ENCODE data around the gene DNAH5. TPM values are rescaled to one million over a fixed set of nuclear protein-coding genes. Genes with fewer than 3 reads are reported as not detected.

The DNAH5 gene
- polyA plus RNA-seq, 3 donors, result 0.06 to 0.85 (median 0.34) TPM

GRCh38 chr5:13673511-13673910 is 271.0 kb downstream of the DNAH5 start:
- WGBS, 3 donors, result 48 to 55% (median 53%) methylated on average over 3 of the region's 3 CpGs
- no peak overlapping the region for H3K27ac ChIP-seq (ENCODE audit: low read depth, low read length)

- 47 to 67% (median 49%) methylated on average over 3 of the region's 3 CpGs for WGBS, 3 donors
- no peak overlapping the region for H3K27ac ChIP-seq (ENCODE audit: low read depth, low read length)
Observed at GRCh38 chr5:13664377-13664776, 280.1 kb downstream of the DNAH5 start.

GRCh38 chr5:13662626-13663025 is 281.9 kb downstream of the DNAH5 start:
- no peak overlapping the region for H3K27ac ChIP-seq (ENCODE audit: low read depth, low read length)

- no peak overlapping the region for H3K27ac ChIP-seq (ENCODE audit: low read depth, low read length)
- 33 to 78% (median 75%) methylated on average over 1 of the region's 1 CpG for WGBS, 3 donors
Observed at GRCh38 chr5:13661272-13661671, 283.2 kb downstream of the DNAH5 start.

- no peak overlapping the region for H3K27ac ChIP-seq (ENCODE audit: low read depth, low read length)
- 44 to 47% (median 46%) methylated on average over 3 of the region's 3 CpGs for WGBS, 3 donors
Observed at GRCh38 chr5:13660072-13660471, 284.4 kb downstream of the DNAH5 start.

GRCh38 chr5:13659391-13659790 is 285.1 kb downstream of the DNAH5 start:
- H3K27ac ChIP-seq (ENCODE audit: low read depth, low read length), result no peak overlapping the region
- WGBS, 3 donors, result 65 to 73% (median 68%) methylated on average over 3 of the region's 3 CpGs

GRCh38 chr5:13658761-13659160 is 285.7 kb downstream of the DNAH5 start:
- 70 to 75% (median 70%) methylated on average over 4 of the region's 4 CpGs for WGBS, 3 donors

GRCh38 chr5:13658152-13658551 is 286.3 kb downstream of the DNAH5 start:
- no peak overlapping the region for H3K27ac ChIP-seq (ENCODE audit: low read depth, low read length)
- 76 to 94% (median 90%) methylated on average over 1 of the region's 1 CpG for WGBS, 3 donors

More at GRCh38 chr5:13658761-13659160, 285.7 kb downstream of the DNAH5 start:
- H3K27ac ChIP-seq (ENCODE audit: low read depth, low read length), result no peak overlapping the region

GRCh38 chr5:13653709-13654108 is 290.8 kb downstream of the DNAH5 start:
- WGBS, 3 donors, result 56 to 63% (median 57%) methylated on average over 2 of the region's 2 CpGs
- H3K27ac ChIP-seq (ENCODE audit: low read depth, low read length), result no peak overlapping the region

GRCh38 chr5:13649656-13650055 is 294.8 kb downstream of the DNAH5 start:
- no peak overlapping the region for H3K27ac ChIP-seq (ENCODE audit: low read depth, low read length)

- no peak overlapping the region for H3K27ac ChIP-seq (ENCODE audit: low read depth, low read length)
- WGBS, 3 donors, result 70 to 78% (median 74%) methylated on average over 3 of the region's 3 CpGs
Observed at GRCh38 chr5:13648822-13649221, 295.7 kb downstream of the DNAH5 start.

- WGBS, 3 donors, result 26 to 80% (median 73%) methylated on average over 1 of the region's 1 CpG
- H3K27ac ChIP-seq (ENCODE audit: low read depth, low read length), result no peak overlapping the region
Observed at GRCh38 chr5:13643734-13644133, 300.8 kb downstream of the DNAH5 start.

GRCh38 chr5:13643196-13643595 is 301.3 kb downstream of the DNAH5 start:
- H3K27ac ChIP-seq (ENCODE audit: low read depth, low read length), result no peak overlapping the region
- 73 to 82% (median 81%) methylated on average over 2 of the region's 2 CpGs for WGBS, 3 donors

Other genes starting within 250 kb of the DNAH5 start
- 10 to 100 TPM; 10.3 to 63.1 (median 34.5) TPM for gene TRIO, start 198.7 kb upstream of the DNAH5 start, polyA plus RNA-seq

Data from adipose tissue (tissue), 3 donors.